ENCODE results near the gene ICAM3.

GRCh38 chr19:10292789-10293636, 46.4 kb downstream of the ICAM3 start:
- TF ChIP-seq CTCF (conservative IDR thresholded peaks at IDR 0.05; ENCODE audit: low read length) (no peak), EZH2phosphoT487 (IDR thresholded peaks at IDR 0.05; ENCODE audit: borderline replicate concordance, low read depth, low read length) (no peak)

All from OCI-LY7 (cell line).